Measurements from ENCODE around the gene PDZD4.

Gene PDZD4

GRCh38 chrX:153782313-153782712, 48.0 kb downstream of the PDZD4 start:
- no peak for FAIRE-seq

GRCh38 chrX:153781428-153782047, 48.8 kb downstream of the PDZD4 start:
- no peak for FAIRE-seq

GRCh38 chrX:153780678-153781427, 49.5 kb downstream of the PDZD4 start, which contains the start of gene SRPK3:
Gene SRPK3 (plus strand): TSS chrX:153781041. CDS start chrX:153781087, 46 bp downstream.
- FAIRE-seq, result no peak

GRCh38 chrX:153779891-153780677, 50.3 kb downstream of the PDZD4 start:
- no peak for FAIRE-seq

GRCh38 chrX:153778684-153779101, 51.7 kb downstream of the PDZD4 start:
- no peak for FAIRE-seq

- no peak for FAIRE-seq
These were observed 52.2 kb downstream of the PDZD4 start for GRCh38 chrX:153778181-153778580.

GRCh38 chrX:153777261-153778090, 52.9 kb downstream of the PDZD4 start:
- FAIRE-seq, result no peak

- FAIRE-seq, result no peak
These were observed 53.7 kb downstream of the PDZD4 start for GRCh38 chrX:153776611-153777045.

GRCh38 chrX:153776120-153776599, 54.2 kb downstream of the PDZD4 start:
- no peak for FAIRE-seq

GRCh38 chrX:153775293-153776119, 54.8 kb downstream of the PDZD4 start:
- FAIRE-seq, result no peak

GRCh38 chrX:153774576-153775292, 55.6 kb downstream of the PDZD4 start:
- no peak for FAIRE-seq

- no peak for FAIRE-seq
These were observed 56.4 kb downstream of the PDZD4 start for GRCh38 chrX:153773741-153774575.

GRCh38 chrX:153773218-153773611, 57.1 kb downstream of the PDZD4 start:
- FAIRE-seq, result no peak

GRCh38 chrX:153772316-153773217, 57.8 kb downstream of the PDZD4 start:
- FAIRE-seq, result no peak

GRCh38 chrX:153771415-153772315, 58.7 kb downstream of the PDZD4 start:
- FAIRE-seq, result no peak

GRCh38 chrX:153770601-153771414, 59.5 kb downstream of the PDZD4 start:
- no peak for FAIRE-seq

Data from A204.1 (cell line).